OCI-LY1 (cell line): ENCODE results near the gene RAB1A.
"Not testable (repeated sequence)": the region's sequence is repeated elsewhere in the genome, so short reads cannot be mapped to it uniquely, and the experiment has no call there.

Experiments
- H2AFZ ChIP-seq: fragments of 200-600 bp; sonication (generic), shearing (Covaris generic); 2 replicates; pipeline ENCODE4 v1.6.0; 2014; ENCODE audit warnings: antibody characterized with exemption, mild to moderate bottlenecking, low read length
- H3F3A ChIP-seq: fragments of 200-600 bp; sonication (generic), shearing (Covaris generic); 2 replicates; pipeline ENCODE4 v1.6.0; 2014; ENCODE audit warnings: mild to moderate bottlenecking, antibody characterized with exemption, low read length, moderate library complexity; ENCODE audit not compliant: insufficient read depth
- H3K27ac ChIP-seq: fragments of 200-600 bp; sonication (generic); 2 replicates; pipeline ENCODE4 v1.5.1; 2014; ENCODE audit warnings: low read length, mixed run types, mild to moderate bottlenecking, low read depth; ENCODE audit not compliant: poor library complexity, severe bottlenecking
- H3K27me3 ChIP-seq: fragments of 200-600 bp; sonication (generic); 2 replicates; pipeline ENCODE4 v1.6.0; 2014; ENCODE audit warnings: antibody characterized with exemption, mild to moderate bottlenecking, low read length, moderate library complexity; ENCODE audit not compliant: insufficient read depth
- H3K36me3 ChIP-seq: fragments of 200-600 bp; sonication (generic); 2 replicates; pipeline ENCODE4 v1.6.1; 2014; ENCODE audit warnings: mild to moderate bottlenecking, antibody characterized with exemption, low read length, moderate library complexity, mixed read lengths; ENCODE audit not compliant: insufficient read depth
- H3K4me1 ChIP-seq: fragments of 200-600 bp; sonication (generic); 2 replicates; pipeline ENCODE4 v1.5.1; 2014; ENCODE audit warnings: mild to moderate bottlenecking, low read length, moderate library complexity; ENCODE audit not compliant: insufficient read depth, severe bottlenecking
- H3K4me2 ChIP-seq: fragments of 200-600 bp; sonication (generic), shearing (Covaris generic); 2 replicates; pipeline ENCODE4 v1.6.1; 2014; ENCODE audit warnings: low read length
- H3K4me3 ChIP-seq: fragments of 200-600 bp; sonication (generic); 2 replicates; pipeline ENCODE4 v1.5.1; 2014; ENCODE audit warnings: low read length, low read depth, mild to moderate bottlenecking, mixed read lengths; ENCODE audit not compliant: poor library complexity, severe bottlenecking
- H3K79me2 ChIP-seq: fragments of 200-600 bp; shearing (Covaris generic); 2 replicates; pipeline ENCODE4 v1.6.1; 2016; ENCODE audit warnings: mixed run types, low read length, mixed read lengths; ENCODE audit not compliant: insufficient read depth
- H3K9ac ChIP-seq: fragments of 200-600 bp; sonication (generic), shearing (Covaris generic); 2 replicates; pipeline ENCODE4 v1.6.1; 2014; ENCODE audit warnings: mild to moderate bottlenecking, low read length, mixed read lengths
- H3K9me2 ChIP-seq: fragments of 200-600 bp; sonication (generic), shearing (Covaris generic); 2 replicates; pipeline ENCODE4 v1.6.1; 2014; ENCODE audit warnings: low read depth, mild to moderate bottlenecking, low read length, mixed read lengths
- H3K9me3 ChIP-seq: fragments of 200-600 bp; shearing (Covaris generic); 2 replicates; pipeline ENCODE4 v1.6.1; 2014; ENCODE audit warnings: low read length, mixed read lengths
- H4K20me1 ChIP-seq: fragments of 200-600 bp; sonication (generic), shearing (Covaris generic); 2 replicates; pipeline ENCODE4 v1.6.0; 2016; ENCODE audit warnings: mild to moderate bottlenecking, low read length; ENCODE audit not compliant: insufficient read depth
- EZH2 ChIP-seq: fragments of 200-600 bp; sonication (generic), shearing (Covaris generic); IDR thresholded peaks from 2 replicates; pipeline ENCODE4 v1.8.0; 2017; ENCODE audit warnings: borderline replicate concordance, mixed run types, mild to moderate bottlenecking, antibody characterized with exemption, low read length, moderate library complexity, mixed read lengths
- TF ChIP-seq, protein P1 (sequence below): fragments of 200-600 bp; sonication (generic), shearing (Covaris generic); IDR thresholded peaks from 2 replicates; pipeline ENCODE4 v1.5.1; 2017; ENCODE audit warnings: mild to moderate bottlenecking, antibody characterized with exemption, low read length, moderate library complexity, mixed read lengths

Gene RAB1A

DNA sequence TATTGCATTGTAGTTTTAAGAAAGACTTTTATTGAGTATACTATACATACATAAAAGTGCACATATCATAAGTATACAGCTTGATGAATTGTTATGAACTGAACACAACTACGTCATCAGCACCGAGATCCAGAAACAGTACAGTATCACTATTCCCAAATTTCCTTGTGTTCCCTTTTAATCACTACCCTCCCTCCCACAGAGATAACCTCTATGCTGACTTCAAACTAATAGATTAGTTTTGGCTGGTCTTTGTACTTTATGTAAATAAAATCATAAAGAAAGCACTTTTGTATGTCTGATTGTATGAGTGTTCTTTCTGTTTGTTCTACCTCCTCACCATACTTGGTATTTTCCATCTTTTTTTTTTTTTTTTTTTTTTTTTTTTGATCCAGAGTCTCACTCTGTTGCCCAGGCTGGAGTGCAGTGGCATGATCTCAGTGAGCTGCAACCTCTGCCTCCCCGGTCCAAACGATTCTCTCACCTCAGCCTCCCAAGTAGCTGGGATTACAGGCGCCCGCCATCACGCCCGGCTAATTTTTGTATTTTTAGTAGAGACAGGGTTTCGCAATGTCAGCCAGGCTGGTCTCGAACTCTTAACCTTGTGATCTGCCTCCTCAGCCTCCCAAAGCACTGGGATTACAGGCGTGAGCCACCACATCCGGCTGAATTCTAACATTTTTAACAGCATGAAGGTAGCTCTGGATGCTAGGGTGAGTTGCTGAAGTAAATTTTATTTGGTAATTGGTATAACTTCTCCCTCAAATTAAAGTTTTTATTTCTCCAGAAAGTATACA is 43.3 kb upstream of the RAB1A start:
- Histone ChIP-seq H3K36me3 (no peaks in the 10 kb centered on the region), H3K9ac (no peak overlapping the region), H3K4me1 (peaks cover 7% of the 10 kb centered on the region), H2AFZ (no peak overlapping the region), H4K20me1 (no peaks in the 10 kb centered on the region), H3F3A (no peaks in the 10 kb centered on the region), H3K79me2 (no peaks in the 10 kb centered on the region), H3K9me2 (no peaks in the 10 kb centered on the region), H3K4me3 (no peak overlapping the region), H3K4me2 (no peak overlapping the region), H3K27me3 (peaks cover 3% of the 10 kb centered on the region; the same call in 1 of the 2 replicates), H3K9me3 (no peaks in the 10 kb centered on the region), H3K27ac (no peak overlapping the region)
- TF ChIP-seq, protein P1, sequence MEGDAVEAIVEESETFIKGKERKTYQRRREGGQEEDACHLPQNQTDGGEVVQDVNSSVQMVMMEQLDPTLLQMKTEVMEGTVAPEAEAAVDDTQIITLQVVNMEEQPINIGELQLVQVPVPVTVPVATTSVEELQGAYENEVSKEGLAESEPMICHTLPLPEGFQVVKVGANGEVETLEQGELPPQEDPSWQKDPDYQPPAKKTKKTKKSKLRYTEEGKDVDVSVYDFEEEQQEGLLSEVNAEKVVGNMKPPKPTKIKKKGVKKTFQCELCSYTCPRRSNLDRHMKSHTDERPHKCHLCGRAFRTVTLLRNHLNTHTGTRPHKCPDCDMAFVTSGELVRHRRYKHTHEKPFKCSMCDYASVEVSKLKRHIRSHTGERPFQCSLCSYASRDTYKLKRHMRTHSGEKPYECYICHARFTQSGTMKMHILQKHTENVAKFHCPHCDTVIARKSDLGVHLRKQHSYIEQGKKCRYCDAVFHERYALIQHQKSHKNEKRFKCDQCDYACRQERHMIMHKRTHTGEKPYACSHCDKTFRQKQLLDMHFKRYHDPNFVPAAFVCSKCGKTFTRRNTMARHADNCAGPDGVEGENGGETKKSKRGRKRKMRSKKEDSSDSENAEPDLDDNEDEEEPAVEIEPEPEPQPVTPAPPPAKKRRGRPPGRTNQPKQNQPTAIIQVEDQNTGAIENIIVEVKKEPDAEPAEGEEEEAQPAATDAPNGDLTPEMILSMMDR, result no peak
- no peak for TF ChIP-seq EZH2

DNA sequence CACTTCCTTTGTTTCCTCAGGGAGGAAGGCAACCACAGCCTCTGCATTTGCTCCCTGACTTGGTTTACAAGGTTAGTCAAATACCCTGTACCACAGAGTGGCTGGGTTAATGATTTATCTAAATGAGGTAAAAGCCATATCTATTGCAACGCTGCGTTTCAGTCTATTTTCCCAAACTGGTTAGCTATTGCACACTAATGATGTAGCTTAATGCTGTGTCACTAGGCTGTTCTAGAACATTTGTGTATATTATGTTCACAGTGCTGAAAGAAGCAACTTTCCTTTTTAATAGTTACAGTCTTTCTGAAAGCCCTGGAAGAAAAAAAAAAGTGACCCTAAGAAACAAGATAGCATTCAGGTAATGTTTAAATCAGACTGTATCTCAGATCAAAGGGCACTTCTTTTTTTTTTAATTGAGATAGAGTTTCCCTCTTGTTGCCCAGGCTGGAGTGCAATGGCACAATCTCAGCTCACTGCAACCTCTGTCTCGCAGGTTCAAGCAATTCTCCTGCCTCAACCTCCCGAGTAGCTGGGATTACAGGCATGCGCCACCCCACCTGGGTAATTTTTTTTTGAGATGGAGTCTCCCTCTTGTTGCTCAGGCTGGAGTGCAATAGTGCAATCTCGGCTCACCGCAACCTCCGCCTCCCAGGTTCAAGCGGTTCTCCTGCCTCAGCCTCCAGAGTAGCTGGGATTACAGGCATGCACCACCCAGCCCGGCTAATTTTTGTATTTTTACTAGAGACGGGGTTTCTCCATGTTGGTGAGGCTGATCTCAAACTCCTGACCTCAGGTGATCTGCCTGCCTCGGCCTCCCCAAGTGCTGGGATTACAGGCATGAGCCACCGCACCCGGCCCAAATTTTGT is 40.9 kb upstream of the RAB1A start:
- H2AFZ ChIP-seq, H3K27ac ChIP-seq, H3K4me1 ChIP-seq, H3K9me2 ChIP-seq, H3K4me3 ChIP-seq, H3K4me2 ChIP-seq, H3K27me3 ChIP-seq, H4K20me1 ChIP-seq, H3K9me3 ChIP-seq, H3K9ac ChIP-seq, H3F3A ChIP-seq, H3K79me2 ChIP-seq, H3K36me3 ChIP-seq: not testable (repeated sequence)

DNA sequence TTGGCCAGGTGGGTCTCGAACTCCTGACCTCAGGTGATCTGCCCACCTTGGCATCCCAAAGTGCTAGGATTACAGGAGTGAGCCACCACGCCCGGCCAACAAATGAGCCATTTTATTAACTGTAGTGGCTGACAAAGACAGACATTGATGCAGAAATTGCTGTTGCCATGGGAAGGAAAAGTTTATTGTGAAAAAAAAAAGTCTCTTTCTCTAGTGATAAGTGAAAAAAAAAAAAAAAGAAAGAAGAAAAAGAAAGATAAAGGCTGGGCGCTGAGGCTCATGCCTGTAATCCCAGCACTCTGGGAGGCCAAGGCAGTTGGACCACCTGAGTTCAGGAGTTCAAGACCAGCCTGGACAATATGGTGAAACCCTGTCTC is 39.8 kb upstream of the RAB1A start:
- no peaks in the 10 kb centered on the region for H3K79me2 ChIP-seq
- H3K27ac ChIP-seq, result no peak overlapping the region
- H4K20me1 ChIP-seq, result no peaks in the 10 kb centered on the region
- H2AFZ ChIP-seq, result no peak overlapping the region
- H3K9me2 ChIP-seq, result no peaks in the 10 kb centered on the region
- H3K9ac ChIP-seq, result no peak overlapping the region
- no peaks in the 10 kb centered on the region for H3K9me3 ChIP-seq
- H3F3A ChIP-seq, result no peaks in the 10 kb centered on the region
- H3K36me3 ChIP-seq, result no peaks in the 10 kb centered on the region
- H3K4me3 ChIP-seq, result no peak overlapping the region
- H3K4me1 ChIP-seq, result peaks cover 7% of the 10 kb centered on the region
- H3K27me3 ChIP-seq, result 0 out of 2 replicates have a peak, but pooled peaks cover 3% of the 10 kb centered on the region
- TF ChIP-seq EZH2, result no peak
- TF ChIP-seq, protein P1, result no peak
- H3K4me2 ChIP-seq, result no peak overlapping the region
